ENCODE measurements around the gene SELENOS. TPM values are rescaled to one million over a fixed set of nuclear protein-coding genes. Genes with fewer than 3 reads are reported as not detected.

The SELENOS gene
- total and polyA plus RNA-seq, 12 donors, result 47.7 to 205 (median 81.6) TPM

GRCh38 chr15:101255615-101256241 lies 21.6 kb downstream of the SELENOS start:
- intact Hi-C loops (cut with DNase I), result loop anchor here (2.0 to 10.0 kb wide), 4 partner anchors 71 to 168 kb away; no protein-coding TSS in a partner anchor
- Histone ChIP-seq H3K4me3 (no peak overlapping the region), H3K4me1 (replicated peaks in 1 of 2) (peaks cover 4 to 18% of the 10 kb centered on the region in 2 donors), H3K27me3 (no peaks in the 10 kb centered on the region), H3K9me3 (replicated peaks in 1 of 3) (no peaks in the 10 kb centered on the region), H3K36me3 (replicated peaks in 1 of 2) (no peaks in the 10 kb centered on the region), H3K27ac (peak overlapping the region in 2 of 5 donors; percentile 13 to 23)
- peak in 1 of 2 donors; percentile 46 for TF ChIP-seq POLR2A (IDR thresholded peaks at IDR 0.05)
- no peak for TF ChIP-seq CTCF (IDR thresholded peaks at IDR 0.05)
- 23 to 37% (median 26%) methylated on average over 8 of the region's 8 CpGs for WGBS, 4 donors
- DNase-seq, result peak in 6 of 7 donors; percentile 63 to 88 (median 83)

- peak in 1 of 7 donors; percentile 13 for DNase-seq
- Histone ChIP-seq H3K27me3 (no peaks in the 10 kb centered on the region), H3K27ac (peak overlapping the region in 1 of 5 donors; percentile 13), H3K4me1 (replicated peaks in 1 of 2) (peaks cover 4 to 25% of the 10 kb centered on the region in 2 donors), H3K9me3 (replicated peaks in 1 of 3) (no peaks in the 10 kb centered on the region), H3K36me3 (replicated peaks in 1 of 2) (no peaks in the 10 kb centered on the region), H3K4me3 (no peak overlapping the region)
- intact Hi-C loops (cut with DNase I), result loop anchor here (5.0 to 10.0 kb wide), 3 partner anchors 70 to 168 kb away; no protein-coding TSS in a partner anchor
- TF ChIP-seq POLR2A (IDR thresholded peaks at IDR 0.05) (no peak), CTCF (IDR thresholded peaks at IDR 0.05) (no peak)
- WGBS, 4 donors, result 68 to 73% (median 72%) methylated on average over 5 of the region's 5 CpGs
These were observed 22.3 kb downstream of the SELENOS start for GRCh38 chr15:101255051-101255395.

- 92 to 98% (median 94%) methylated on average over 10 to 11 of the region's 11 CpGs for WGBS, 4 donors
These were observed 22.9 kb downstream of the SELENOS start for GRCh38 chr15:101254157-101255050.

More at GRCh38 chr15:101254157-101255050, 22.9 kb downstream of the SELENOS start:
- peak in 1 of 7 donors; percentile 17 for DNase-seq
- intact Hi-C loops (cut with DNase I), result loop anchor here (5.0 to 10.0 kb wide), 3 partner anchors 70 to 167 kb away; no protein-coding TSS in a partner anchor
- no peak overlapping the region for H3K4me3 ChIP-seq
- H3K36me3 ChIP-seq (replicated peaks in 1 of 2), result no peaks in the 10 kb centered on the region
- no peaks in the 10 kb centered on the region for H3K27me3 ChIP-seq
- TF ChIP-seq POLR2A (IDR thresholded peaks at IDR 0.05), result no peak
- TF ChIP-seq CTCF (IDR thresholded peaks at IDR 0.05), result no peak
- no peak overlapping the region for H3K27ac ChIP-seq
- no peaks in the 10 kb centered on the region for H3K9me3 ChIP-seq (replicated peaks in 1 of 3)
- H3K4me1 ChIP-seq (replicated peaks in 1 of 2), result peaks cover 4 to 32% of the 10 kb centered on the region in 2 donors

Measured in adrenal gland (tissue), 12 donors.